ENCODE results near the gene GRK5.

DNA sequence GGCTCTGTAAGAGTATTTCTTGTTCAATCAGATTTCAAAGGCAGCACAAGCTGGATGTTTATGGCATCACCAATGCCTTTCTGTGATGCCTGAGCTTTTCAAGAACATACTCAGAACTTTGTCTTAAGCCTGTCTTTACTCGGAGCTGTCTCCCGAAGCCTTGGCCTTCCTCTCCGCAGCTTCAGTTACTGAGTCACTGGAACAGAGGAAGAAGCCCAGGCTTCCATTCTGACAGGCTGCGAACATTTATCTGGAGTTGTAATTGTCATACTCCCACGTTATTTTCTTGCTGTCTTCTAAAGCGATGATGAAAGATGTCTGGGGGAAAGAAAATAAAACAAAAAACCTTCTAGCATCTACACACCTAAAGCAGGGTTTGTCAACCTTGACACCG is 43.9 kb downstream of the GRK5 start:
- TF ChIP-seq, protein P1, sequence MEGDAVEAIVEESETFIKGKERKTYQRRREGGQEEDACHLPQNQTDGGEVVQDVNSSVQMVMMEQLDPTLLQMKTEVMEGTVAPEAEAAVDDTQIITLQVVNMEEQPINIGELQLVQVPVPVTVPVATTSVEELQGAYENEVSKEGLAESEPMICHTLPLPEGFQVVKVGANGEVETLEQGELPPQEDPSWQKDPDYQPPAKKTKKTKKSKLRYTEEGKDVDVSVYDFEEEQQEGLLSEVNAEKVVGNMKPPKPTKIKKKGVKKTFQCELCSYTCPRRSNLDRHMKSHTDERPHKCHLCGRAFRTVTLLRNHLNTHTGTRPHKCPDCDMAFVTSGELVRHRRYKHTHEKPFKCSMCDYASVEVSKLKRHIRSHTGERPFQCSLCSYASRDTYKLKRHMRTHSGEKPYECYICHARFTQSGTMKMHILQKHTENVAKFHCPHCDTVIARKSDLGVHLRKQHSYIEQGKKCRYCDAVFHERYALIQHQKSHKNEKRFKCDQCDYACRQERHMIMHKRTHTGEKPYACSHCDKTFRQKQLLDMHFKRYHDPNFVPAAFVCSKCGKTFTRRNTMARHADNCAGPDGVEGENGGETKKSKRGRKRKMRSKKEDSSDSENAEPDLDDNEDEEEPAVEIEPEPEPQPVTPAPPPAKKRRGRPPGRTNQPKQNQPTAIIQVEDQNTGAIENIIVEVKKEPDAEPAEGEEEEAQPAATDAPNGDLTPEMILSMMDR (conservative IDR thresholded peaks at IDR 0.05 in 1 of 2, IDR thresholded peaks at IDR 0.05 in 1 of 2; ENCODE audit: extremely low read depth in 1 of 2, insufficient read depth in 1 of 2, low read depth in 1 of 2, low read length in 2 of 2), result no peak
- no peak for TF ChIP-seq EZH2 (IDR thresholded peaks at IDR 0.05; ENCODE audit: borderline replicate concordance, low read length)

All from mammary epithelial cell (primary cell).